Measurements from ENCODE around the gene USP20. TPM values are rescaled to one million over a fixed set of nuclear protein-coding genes. Genes with fewer than 3 reads are reported as not detected.

Gene USP20
- total and polyA plus RNA-seq, 10 of the 15 experiments (the other 5 are each of a cell fraction or from before 2014, with no cell fraction given): 0.66 to 23.3 (median 11.0) TPM

GRCh38 chr9:129885018-129885669, 49.9 kb downstream of the USP20 start (continued):
- TF ChIP-seq ZBTB40 (IDR thresholded peaks at IDR 0.05; ENCODE audit: borderline replicate concordance) (no peak), DPF2 (IDR thresholded peaks at IDR 0.05) (peak; percentile 6; the same call in 1 of the 2 replicates), CREM (IDR thresholded peaks at IDR 0.05; ENCODE audit: low read depth) (no peak), TAF1 (IDR thresholded peaks at IDR 0.05; ENCODE audit: borderline replicate concordance, low read depth, low read length) (no peak), SPI1 (IDR thresholded peaks at IDR 0.05; ENCODE audit: borderline replicate concordance, insufficient read depth, low read depth, low read length) (peak; percentile 13; the same call in 1 of the 2 replicates), CHD1 (IDR thresholded peaks at IDR 0.05; ENCODE audit: low read depth, low read length) (no peak), CBFB (IDR thresholded peaks at IDR 0.05; ENCODE audit: low read depth) (no peak), POLR2AphosphoS2 (IDR thresholded peaks at IDR 0.05; ENCODE audit: low read depth, low read length) (peak; percentile 55; the same call in 1 of the 2 replicates), EGR1 (IDR thresholded peaks at IDR 0.05; ENCODE audit: borderline replicate concordance in 1 of 2, low read depth in 2 of 2, low read length in 2 of 2) (0 out of 3 replicates have a peak, but pooled peaks of 1 of the 2 experiments have one; percentile 2), NFYB (IDR thresholded peaks at IDR 0.05; ENCODE audit: insufficient read depth, low read depth, low read length) (no peak), POLR2AphosphoS5 (IDR thresholded peaks at IDR 0.05; ENCODE audit: low read length) (peak; percentile 84), SIN3A (IDR thresholded peaks at IDR 0.05; ENCODE audit: low read depth, low read length) (no peak), CTCF (IDR thresholded peaks at IDR 0.05 in 2 of 3, conservative IDR thresholded peaks at IDR 0.05 in 1 of 3; ENCODE audit: control insufficient read depth in 2 of 3, extremely low read depth in 1 of 3, insufficient read depth in 1 of 3, low read depth in 3 of 3, low read length in 3 of 3) (peak; percentile 21 to 54 (median 48); a peak in 4 of 6 replicates)
- TF ChIP-seq, protein P1, sequence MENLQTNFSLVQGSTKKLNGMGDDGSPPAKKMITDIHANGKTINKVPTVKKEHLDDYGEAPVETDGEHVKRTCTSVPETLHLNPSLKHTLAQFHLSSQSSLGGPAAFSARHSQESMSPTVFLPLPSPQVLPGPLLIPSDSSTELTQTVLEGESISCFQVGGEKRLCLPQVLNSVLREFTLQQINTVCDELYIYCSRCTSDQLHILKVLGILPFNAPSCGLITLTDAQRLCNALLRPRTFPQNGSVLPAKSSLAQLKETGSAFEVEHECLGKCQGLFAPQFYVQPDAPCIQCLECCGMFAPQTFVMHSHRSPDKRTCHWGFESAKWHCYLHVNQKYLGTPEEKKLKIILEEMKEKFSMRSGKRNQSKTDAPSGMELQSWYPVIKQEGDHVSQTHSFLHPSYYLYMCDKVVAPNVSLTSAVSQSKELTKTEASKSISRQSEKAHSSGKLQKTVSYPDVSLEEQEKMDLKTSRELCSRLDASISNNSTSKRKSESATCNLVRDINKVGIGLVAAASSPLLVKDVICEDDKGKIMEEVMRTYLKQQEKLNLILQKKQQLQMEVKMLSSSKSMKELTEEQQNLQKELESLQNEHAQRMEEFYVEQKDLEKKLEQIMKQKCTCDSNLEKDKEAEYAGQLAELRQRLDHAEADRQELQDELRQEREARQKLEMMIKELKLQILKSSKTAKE (IDR thresholded peaks at IDR 0.05; ENCODE audit: low read depth, poor library complexity, severe bottlenecking): no peak
- TF ChIP-seq, protein P2, sequence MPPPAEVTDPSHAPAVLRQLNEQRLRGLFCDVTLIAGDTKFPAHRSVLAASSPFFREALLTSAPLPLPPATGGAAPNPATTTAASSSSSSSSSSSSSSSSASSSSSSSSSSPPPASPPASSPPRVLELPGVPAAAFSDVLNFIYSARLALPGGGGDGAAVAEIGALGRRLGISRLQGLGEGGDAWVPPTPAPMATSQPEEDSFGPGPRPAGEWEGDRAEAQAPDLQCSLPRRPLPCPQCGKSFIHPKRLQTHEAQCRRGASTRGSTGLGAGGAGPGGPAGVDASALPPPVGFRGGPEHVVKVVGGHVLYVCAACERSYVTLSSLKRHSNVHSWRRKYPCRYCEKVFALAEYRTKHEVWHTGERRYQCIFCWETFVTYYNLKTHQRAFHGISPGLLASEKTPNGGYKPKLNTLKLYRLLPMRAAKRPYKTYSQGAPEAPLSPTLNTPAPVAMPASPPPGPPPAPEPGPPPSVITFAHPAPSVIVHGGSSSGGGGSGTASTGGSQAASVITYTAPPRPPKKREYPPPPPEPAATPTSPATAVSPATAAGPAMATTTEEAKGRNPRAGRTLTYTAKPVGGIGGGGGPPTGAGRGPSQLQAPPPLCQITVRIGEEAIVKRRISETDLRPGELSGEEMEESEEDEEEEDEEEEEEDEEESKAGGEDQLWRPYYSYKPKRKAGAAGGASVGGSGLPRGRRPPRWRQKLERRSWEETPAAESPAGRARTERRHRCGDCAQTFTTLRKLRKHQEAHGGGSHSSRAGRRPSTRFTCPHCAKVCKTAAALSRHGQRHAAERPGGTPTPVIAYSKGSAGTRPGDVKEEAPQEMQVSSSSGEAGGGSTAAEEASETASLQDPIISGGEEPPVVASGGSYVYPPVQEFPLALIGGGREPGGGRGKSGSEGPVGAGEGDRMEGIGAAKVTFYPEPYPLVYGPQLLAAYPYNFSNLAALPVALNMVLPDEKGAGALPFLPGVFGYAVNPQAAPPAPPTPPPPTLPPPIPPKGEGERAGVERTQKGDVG (CRISPR knock-in tag; IDR thresholded peaks at IDR 0.05): no peak
- TF ChIP-seq, protein P3, sequence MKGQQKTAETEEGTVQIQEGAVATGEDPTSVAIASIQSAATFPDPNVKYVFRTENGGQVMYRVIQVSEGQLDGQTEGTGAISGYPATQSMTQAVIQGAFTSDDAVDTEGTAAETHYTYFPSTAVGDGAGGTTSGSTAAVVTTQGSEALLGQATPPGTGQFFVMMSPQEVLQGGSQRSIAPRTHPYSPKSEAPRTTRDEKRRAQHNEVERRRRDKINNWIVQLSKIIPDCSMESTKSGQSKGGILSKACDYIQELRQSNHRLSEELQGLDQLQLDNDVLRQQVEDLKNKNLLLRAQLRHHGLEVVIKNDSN (IDR thresholded peaks at IDR 0.05; ENCODE audit: borderline replicate concordance, extremely low read length, insufficient read depth, low read depth, low read length): no peak
